ENCODE results near the gene AUP1.

- TF ChIP-seq POLR2A (IDR thresholded peaks at IDR 0.05) (no peak), POLR2AphosphoS5 (IDR thresholded peaks at IDR 0.05) (no peak)
Measured at GRCh38 chr2:74505448-74506246, 23.9 kb downstream of the AUP1 start.

Measured in breast epithelium (tissue), 3 donors.